ENCODE results near the gene OR14J1. TPM values are rescaled to one million over a fixed set of nuclear protein-coding genes. Genes with fewer than 3 reads are reported as not detected.

The OR14J1 gene
- total RNA-seq, 2 experiments from 2014 or later = not detected

DNA sequence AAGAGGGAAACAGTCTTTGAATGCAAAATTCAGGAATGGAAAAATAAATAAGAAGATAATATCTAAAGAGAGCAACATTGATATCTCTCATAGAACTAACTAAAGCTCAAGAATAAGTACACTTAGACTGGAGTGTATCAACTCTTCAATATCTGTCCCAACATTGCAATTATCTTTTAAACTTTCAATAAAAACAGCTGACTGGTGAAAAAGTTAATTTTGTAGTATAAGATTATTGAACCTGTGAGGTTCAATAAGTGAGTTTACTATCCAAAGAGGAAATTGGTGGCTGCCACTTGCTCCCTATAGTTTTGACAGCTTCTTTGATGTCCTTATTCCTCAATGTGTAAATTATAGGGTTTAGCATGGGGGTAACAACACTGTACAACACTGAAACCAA is 53.5 kb downstream of the OR14J1 start:
- Mint-ChIP-seq H3K4me3 (no peak overlapping the region), H3K4me1 (no peaks in the 10 kb centered on the region), H3K27me3 (peaks cover 10% of the 10 kb centered on the region), H3K27ac (no peak overlapping the region), H3K36me3 (no peaks in the 10 kb centered on the region), H3K9me3 (no peaks in the 10 kb centered on the region)
- POLR2A ChIA-PET = no interaction called here
- DNase-seq (no peak), ATAC-seq (ENCODE audit: low read depth) (no peak)

DNA sequence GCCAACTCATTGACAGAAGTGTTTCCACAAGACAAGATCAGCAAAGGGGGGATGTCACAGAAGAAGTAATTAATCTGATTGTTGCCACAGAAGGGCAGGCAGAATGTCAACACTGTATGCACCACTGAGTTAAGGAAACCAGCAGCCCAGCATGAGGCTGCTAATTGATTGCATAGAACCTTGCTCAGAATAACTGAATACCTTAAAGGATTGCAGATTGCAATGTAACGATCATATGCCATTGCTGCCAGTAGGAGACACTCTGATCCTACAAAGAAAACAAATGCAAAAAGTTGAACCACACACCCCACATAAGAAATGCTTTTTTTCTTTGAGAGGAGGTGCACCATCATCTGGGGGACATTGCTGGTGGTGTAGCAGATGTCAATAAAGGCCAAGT is 54.1 kb downstream of the OR14J1 start:
- POLR2A ChIA-PET = no interaction called here
- DNase-seq (no peak), ATAC-seq (ENCODE audit: low read depth) (no peak)
- H3K36me3 Mint-ChIP-seq = no peaks in the 10 kb centered on the region
- peaks cover 10% of the 10 kb centered on the region for H3K27me3 Mint-ChIP-seq
- no peak overlapping the region for H3K4me3 Mint-ChIP-seq
- H3K4me1 Mint-ChIP-seq = no peaks in the 10 kb centered on the region
- no peak overlapping the region for H3K27ac Mint-ChIP-seq
- H3K9me3 Mint-ChIP-seq = no peaks in the 10 kb centered on the region

Other genes starting within 250 kb of the OR14J1 start
- gene OR2B3, start 214.4 kb upstream of the OR14J1 start, total RNA-seq = not detected
- gene OR2J1, start 202.2 kb upstream of the OR14J1 start, total RNA-seq = not detected
- not detected for gene OR2J3, start 193.6 kb upstream of the OR14J1 start, total RNA-seq
- gene OR2J2, start 130.8 kb upstream of the OR14J1 start, total RNA-seq = not detected
- not detected for gene OR5V1, start 67.2 kb downstream of the OR14J1 start, total RNA-seq
- not detected for gene OR12D3, start 73.6 kb downstream of the OR14J1 start, total RNA-seq
- not detected for gene OR12D2, start 93.9 kb downstream of the OR14J1 start, total RNA-seq
- not detected for gene OR12D1, start 113.2 kb downstream of the OR14J1 start, total RNA-seq
- gene OR10C1, start 137.6 kb downstream of the OR14J1 start, total RNA-seq = not detected
- not detected for gene OR11A1, start 155.4 kb downstream of the OR14J1 start, total RNA-seq
- gene OR2H1, start 155.5 kb downstream of the OR14J1 start, total RNA-seq = not detected
- gene MAS1L, start 186.3 kb downstream of the OR14J1 start, total RNA-seq = not detected